ENCODE results near the gene OXSR1. TPM values are rescaled to one million over a fixed set of nuclear protein-coding genes. Genes with fewer than 3 reads are reported as not detected.

OXSR1 gene
- 39.4 and 50.9 TPM in 2 replicates for total RNA-seq

GRCh38 chr3:38164952-38165721 is at the start of gene OXSR1:
TSS of gene OXSR1 (plus strand) at chr3:38165537. CDS start at chr3:38165877, 340 bp downstream.

GRCh38 chr3:38136777-38137614 is 28.3 kb upstream of the OXSR1 start, which contains the start of gene ACAA1:
TSS of gene ACAA1 (minus strand) at chr3:38137127. CDS start at chr3:38137035, 92 bp downstream.

DNA sequence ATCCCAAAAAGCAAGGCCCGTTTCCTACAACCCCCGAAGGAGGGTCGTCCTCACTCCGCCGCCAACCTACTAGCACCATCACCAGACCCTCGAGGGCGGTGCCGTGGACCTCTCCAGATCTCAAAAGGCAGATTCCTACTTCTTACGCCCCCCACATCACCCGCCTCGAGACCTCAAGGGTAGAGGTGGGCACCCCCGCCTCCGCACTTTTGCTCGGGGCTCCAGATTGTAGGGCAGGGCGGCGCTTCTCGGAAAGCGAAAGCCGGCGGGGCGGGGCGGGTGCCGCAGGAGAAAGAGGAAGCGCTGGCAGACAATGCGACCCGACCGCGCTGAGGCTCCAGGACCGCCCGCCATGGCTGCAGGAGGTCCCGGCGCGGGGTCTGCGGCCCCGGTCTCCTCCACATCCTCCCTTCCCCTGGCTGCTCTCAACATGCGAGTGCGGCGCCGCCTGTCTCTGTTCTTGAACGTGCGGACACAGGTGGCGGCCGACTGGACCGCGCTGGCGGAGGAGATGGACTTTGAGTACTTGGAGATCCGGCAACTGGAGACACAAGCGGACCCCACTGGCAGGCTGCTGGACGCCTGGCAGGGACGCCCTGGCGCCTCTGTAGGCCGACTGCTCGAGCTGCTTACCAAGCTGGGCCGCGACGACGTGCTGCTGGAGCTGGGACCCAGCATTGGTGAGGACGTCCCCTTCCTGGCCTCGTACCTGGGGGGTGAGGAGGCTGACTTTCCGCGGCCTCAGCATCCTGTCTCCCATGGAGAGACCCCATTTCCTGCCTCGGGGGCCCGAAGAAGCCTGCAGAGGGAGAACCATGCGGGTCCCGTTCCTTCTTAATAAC is 26.8 kb upstream of the OXSR1 start, which contains the start of gene MYD88:
Gene MYD88 (plus strand): TSS at position 313 of the 842 bp plus-strand sequence. CDS start 40 bp downstream, at position 353.

GRCh38 chr3:38265604-38266307 is 100.4 kb downstream of the OXSR1 start, which contains the start of gene SLC22A13:
TSS of gene SLC22A13 (plus strand) at chr3:38265812. CDS start at chr3:38265861, 49 bp downstream.

GRCh38 chr3:38281895-38282686 is 116.8 kb downstream of the OXSR1 start, which contains the start of gene SLC22A14:
TSS of gene SLC22A14 (plus strand) at chr3:38282294. CDS start at chr3:38306027, 23,733 bp downstream.

Other genes starting within 250 kb of the OXSR1 start
- gene VILL, start 174.8 kb upstream of the OXSR1 start, total RNA-seq: 5.3 and 7.9 TPM in 2 replicates
- gene PLCD1, start 135.9 kb upstream of the OXSR1 start, total RNA-seq: 11.8 and 26.6 TPM in 2 replicates
- 0.11 and 0.12 TPM in 2 replicates for gene DLEC1, start 126.3 kb upstream of the OXSR1 start, total RNA-seq
- gene ACAA1, start 28.4 kb upstream of the OXSR1 start, total RNA-seq: 31.0 and 35.2 TPM in 2 replicates
- 11.9 and 12.5 TPM in 2 replicates for gene MYD88, start 26.9 kb upstream of the OXSR1 start, total RNA-seq
- 0.22 and 0.25 TPM in 2 replicates for gene SLC22A13, start 100.3 kb downstream of the OXSR1 start, total RNA-seq
- gene SLC22A14, start 116.8 kb downstream of the OXSR1 start, total RNA-seq: under 0.01 TPM in 1 of 2 replicates, not detected in the other
- gene XYLB, start 181.2 kb downstream of the OXSR1 start, total RNA-seq: 5.4 and 6.1 TPM in 2 replicates

Data from uterine smooth muscle cell (primary cell).